DND-41 (cell line): ENCODE data around the gene GHRL.

Experiments
- EZH2 ChIP-seq: IDR thresholded peaks from 3 replicates; pipeline ENCODE4 v1.6.1; 2012; ENCODE audit warnings: borderline replicate concordance, low read depth, mild to moderate bottlenecking, moderate library complexity, low read length, inconsistent platforms; ENCODE audit not compliant: severe bottlenecking
- TF ChIP-seq, protein P1 (sequence below): IDR thresholded peaks from 2 replicates; pipeline ENCODE4 v1.5.1; 2012; ENCODE audit warnings: borderline replicate concordance, low read length, moderate library complexity, mild to moderate bottlenecking; ENCODE audit not compliant: poor library complexity, severe bottlenecking; ENCODE audit errors: extremely low read depth

DNA sequence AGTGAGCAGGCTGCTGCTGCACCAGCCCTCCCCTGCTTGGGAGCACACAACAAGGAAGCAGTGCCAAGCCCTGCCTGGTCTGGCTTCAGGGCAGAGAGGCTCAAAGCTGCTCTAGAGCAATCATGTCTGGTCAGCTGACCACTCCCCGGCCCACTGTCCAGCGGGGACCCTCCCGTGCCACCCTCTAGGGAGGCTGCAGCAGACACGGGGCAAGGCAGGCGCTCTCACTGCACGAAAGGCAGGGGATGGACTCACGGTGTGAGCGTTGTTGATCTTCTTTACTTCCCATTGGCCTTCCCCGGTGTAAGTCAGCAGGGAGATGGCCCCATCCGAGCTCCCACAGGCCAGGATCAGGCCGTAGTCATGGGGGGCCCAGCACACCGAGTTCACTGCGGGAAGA, 19.0 kb upstream of the GHRL start:
- TF ChIP-seq, protein P1, sequence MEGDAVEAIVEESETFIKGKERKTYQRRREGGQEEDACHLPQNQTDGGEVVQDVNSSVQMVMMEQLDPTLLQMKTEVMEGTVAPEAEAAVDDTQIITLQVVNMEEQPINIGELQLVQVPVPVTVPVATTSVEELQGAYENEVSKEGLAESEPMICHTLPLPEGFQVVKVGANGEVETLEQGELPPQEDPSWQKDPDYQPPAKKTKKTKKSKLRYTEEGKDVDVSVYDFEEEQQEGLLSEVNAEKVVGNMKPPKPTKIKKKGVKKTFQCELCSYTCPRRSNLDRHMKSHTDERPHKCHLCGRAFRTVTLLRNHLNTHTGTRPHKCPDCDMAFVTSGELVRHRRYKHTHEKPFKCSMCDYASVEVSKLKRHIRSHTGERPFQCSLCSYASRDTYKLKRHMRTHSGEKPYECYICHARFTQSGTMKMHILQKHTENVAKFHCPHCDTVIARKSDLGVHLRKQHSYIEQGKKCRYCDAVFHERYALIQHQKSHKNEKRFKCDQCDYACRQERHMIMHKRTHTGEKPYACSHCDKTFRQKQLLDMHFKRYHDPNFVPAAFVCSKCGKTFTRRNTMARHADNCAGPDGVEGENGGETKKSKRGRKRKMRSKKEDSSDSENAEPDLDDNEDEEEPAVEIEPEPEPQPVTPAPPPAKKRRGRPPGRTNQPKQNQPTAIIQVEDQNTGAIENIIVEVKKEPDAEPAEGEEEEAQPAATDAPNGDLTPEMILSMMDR: no peak
- no peak for TF ChIP-seq EZH2
